ENCODE measurements around the gene PUM2.

The PUM2 gene, protein sequence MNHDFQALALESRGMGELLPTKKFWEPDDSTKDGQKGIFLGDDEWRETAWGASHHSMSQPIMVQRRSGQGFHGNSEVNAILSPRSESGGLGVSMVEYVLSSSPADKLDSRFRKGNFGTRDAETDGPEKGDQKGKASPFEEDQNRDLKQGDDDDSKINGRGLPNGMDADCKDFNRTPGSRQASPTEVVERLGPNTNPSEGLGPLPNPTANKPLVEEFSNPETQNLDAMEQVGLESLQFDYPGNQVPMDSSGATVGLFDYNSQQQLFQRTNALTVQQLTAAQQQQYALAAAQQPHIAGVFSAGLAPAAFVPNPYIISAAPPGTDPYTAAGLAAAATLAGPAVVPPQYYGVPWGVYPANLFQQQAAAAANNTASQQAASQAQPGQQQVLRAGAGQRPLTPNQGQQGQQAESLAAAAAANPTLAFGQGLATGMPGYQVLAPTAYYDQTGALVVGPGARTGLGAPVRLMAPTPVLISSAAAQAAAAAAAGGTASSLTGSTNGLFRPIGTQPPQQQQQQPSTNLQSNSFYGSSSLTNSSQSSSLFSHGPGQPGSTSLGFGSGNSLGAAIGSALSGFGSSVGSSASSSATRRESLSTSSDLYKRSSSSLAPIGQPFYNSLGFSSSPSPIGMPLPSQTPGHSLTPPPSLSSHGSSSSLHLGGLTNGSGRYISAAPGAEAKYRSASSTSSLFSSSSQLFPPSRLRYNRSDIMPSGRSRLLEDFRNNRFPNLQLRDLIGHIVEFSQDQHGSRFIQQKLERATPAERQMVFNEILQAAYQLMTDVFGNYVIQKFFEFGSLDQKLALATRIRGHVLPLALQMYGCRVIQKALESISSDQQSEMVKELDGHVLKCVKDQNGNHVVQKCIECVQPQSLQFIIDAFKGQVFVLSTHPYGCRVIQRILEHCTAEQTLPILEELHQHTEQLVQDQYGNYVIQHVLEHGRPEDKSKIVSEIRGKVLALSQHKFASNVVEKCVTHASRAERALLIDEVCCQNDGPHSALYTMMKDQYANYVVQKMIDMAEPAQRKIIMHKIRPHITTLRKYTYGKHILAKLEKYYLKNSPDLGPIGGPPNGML

DNA sequence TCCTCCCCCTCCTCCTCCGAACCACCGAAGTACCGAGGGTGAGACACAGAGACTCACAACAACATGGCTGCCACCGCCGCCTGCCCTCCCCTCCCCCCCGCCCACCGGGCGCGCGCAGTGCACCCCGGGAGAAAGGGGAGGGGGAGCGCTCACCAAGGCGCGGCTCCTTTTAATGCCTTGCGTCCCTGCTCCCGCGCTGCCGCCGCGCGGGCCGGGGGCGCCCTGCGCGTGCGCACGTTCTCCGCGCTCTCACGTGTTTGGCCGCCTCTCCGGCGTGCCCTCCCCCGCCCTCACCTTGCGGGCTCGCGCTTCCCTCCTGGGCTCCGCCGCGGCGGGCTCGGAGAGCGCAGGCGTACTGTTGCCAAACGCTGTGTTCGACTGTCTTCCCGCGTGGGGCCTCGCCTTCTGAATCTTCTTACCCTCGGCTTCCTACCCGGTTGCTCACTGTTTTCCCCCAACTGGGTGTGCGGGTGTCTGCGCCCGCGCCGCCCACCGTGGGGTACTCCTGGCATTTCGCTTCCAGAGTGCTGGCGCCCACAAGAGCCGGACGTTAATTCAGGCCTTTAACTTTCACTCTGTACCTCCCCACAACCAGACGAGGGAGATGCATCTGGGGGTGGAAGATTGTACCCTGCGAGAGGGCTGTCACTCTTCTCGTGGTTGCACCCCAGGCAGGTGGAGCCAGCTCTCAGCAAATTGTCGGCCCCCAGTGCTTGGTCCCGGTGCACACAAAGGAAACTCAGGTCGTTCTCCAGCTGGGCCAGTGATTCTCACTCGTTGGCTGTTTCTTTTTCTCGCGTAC, at the start of gene PUM2:
TSS of gene PUM2 (minus strand) at position 92 of the 802 bp plus-strand sequence. CDS start 23,484 bp downstream, outside the sequence.
- peak within 1 kb of the TSS; percentile 80 for H3K27ac Mint-ChIP-seq
- peaks cover 14% of the 10 kb centered on the region for H3K36me3 Mint-ChIP-seq (ENCODE audit: low read depth)
- peak within 1 kb of the TSS; percentile 81 for H3K4me3 Mint-ChIP-seq

DNA sequence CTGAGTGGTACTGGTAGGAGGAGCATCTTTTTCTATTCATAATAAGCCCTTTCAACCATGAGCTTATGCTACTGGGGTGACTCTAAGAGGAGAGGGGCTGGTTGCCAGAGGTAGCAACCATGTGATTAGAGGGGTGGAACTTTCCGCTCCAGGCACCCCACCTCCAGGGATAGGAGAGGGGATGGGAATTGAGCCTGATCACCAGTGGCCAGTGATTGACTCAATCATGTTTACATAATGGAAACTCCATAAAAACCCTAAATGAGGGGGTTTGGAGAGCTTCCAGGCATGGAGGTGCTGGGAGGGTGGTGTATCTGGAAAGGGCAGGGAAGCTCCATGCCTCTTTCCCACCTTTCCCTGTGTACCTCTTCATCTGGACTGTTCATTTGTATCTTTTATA, 49.7 kb upstream of the PUM2 start:
- Mint-ChIP-seq H3K4me1 (ENCODE audit: low read depth) (no peaks in the 10 kb centered on the region), H3K4me3 (no peak overlapping the region), H3K36me3 (ENCODE audit: low read depth) (no peaks in the 10 kb centered on the region), H3K9me3 (no peaks in the 10 kb centered on the region), H3K27ac (no peak overlapping the region), H3K27me3 (ENCODE audit: low read depth) (peaks cover 41% of the 10 kb centered on the region)

More for the DNA sequence above, at the start of gene PUM2:
- Mint-ChIP-seq H3K9me3 (no peaks in the 10 kb centered on the region), H3K27me3 (ENCODE audit: low read depth) (no peaks in the 10 kb centered on the region), H3K4me1 (ENCODE audit: low read depth) (peaks cover 29% of the 10 kb centered on the region)

DNA sequence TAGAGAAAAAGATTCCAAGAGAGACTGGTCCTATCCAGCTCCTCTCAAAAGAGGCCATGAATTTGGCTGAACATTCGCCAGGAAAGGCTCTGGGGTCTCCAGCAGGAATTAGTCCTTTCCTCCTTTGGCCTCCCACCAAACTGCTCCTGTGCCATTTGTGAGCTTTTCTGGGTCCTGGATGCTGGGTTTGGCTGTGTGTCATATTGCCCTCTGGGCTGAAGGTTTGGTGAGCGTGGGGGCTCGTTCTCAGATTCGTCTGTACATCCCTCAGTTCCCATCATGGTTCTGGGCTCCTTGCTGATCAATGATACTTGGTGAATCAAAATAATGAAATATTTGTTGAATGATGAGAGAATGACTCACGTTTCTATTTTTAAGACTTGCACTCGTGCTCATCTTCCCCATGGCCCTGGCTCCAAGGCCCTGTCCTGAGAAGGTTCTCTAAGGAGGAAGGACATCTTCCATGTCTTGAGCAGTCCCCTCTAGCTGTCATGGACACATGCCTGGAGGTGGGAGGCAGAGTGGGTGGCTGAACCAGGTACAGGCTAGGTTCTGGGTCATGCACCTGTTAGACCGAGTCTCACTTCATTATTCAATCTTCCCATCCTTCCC, 48.4 kb upstream of the PUM2 start:
- Mint-ChIP-seq H3K9me3 (no peaks in the 10 kb centered on the region), H3K27ac (no peak overlapping the region), H3K4me3 (no peak overlapping the region), H3K36me3 (ENCODE audit: low read depth) (no peaks in the 10 kb centered on the region), H3K4me1 (ENCODE audit: low read depth) (no peaks in the 10 kb centered on the region), H3K27me3 (ENCODE audit: low read depth) (peaks cover 34% of the 10 kb centered on the region)

DNA sequence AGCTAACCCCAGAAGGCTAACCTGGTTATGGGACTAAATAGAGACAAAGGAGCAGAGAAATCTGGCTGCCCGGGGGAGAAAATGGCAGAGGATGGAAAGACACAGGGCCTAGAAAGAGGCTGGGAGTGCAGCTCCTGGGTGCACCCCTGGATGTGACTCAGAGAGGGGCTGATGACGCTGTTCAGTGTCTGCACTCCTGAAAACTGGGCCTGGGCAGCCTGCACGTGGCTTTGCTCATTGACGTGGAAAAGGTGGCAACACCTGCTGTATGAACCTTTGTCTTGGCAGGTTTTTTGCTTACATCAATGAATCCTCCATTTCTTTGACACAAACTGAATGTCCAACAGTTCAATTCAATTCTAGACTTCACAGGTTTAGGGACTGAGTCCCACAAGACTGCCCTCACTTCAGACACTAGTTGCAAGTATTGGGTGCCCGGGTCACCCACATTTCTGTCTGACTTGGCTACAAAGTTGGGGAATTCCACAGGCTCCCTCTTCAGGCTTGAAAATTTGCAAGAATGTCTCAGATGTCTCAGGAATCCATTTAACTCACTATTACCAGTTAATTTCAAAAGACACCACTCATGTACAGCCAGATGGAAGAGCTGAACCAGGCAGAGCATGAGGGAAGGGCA, 47.3 kb upstream of the PUM2 start:
- Mint-ChIP-seq H3K27ac (no peak overlapping the region), H3K36me3 (ENCODE audit: low read depth) (no peaks in the 10 kb centered on the region), H3K9me3 (no peaks in the 10 kb centered on the region), H3K4me1 (ENCODE audit: low read depth) (no peaks in the 10 kb centered on the region), H3K4me3 (no peak overlapping the region), H3K27me3 (ENCODE audit: low read depth) (peaks cover 28% of the 10 kb centered on the region)

DNA sequence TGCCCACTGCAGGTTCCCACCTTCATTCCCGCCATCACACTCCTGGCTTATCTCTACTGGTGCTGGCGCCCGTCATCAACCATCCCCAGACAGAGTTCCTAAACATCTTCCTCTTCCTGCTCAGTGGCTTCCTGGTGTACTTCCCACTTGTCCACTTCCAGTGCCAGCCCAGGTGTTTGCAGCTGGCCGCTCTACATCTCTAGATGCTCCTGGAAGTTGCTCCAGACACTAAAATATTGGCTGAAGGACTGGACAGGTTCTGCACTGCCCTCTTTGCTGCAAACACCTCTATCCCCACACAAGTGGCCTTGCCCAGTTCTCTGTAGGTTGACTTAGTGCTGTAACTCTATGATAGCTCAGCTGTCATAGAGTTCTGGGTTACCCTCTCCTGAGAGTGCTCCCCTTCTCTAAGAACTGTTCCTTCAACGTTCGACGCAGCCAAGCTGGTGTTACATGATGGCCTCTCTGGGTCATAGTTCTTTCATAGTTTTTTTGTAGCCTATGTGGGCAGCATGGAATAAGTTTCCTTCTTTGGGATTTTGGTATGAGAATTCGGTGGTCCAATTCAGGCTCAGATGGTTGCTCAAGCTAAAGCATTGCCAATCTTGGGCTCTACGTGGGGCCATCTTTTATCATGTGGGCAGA, 45.8 kb upstream of the PUM2 start:
- H3K4me1 Mint-ChIP-seq (ENCODE audit: low read depth): no peaks in the 10 kb centered on the region
- peaks cover 26% of the 10 kb centered on the region for H3K27me3 Mint-ChIP-seq (ENCODE audit: low read depth)
- H3K4me3 Mint-ChIP-seq: no peak overlapping the region
- no peaks in the 10 kb centered on the region for H3K36me3 Mint-ChIP-seq (ENCODE audit: low read depth)
- H3K27ac Mint-ChIP-seq: no peak overlapping the region
- H3K9me3 Mint-ChIP-seq: no peaks in the 10 kb centered on the region

DNA sequence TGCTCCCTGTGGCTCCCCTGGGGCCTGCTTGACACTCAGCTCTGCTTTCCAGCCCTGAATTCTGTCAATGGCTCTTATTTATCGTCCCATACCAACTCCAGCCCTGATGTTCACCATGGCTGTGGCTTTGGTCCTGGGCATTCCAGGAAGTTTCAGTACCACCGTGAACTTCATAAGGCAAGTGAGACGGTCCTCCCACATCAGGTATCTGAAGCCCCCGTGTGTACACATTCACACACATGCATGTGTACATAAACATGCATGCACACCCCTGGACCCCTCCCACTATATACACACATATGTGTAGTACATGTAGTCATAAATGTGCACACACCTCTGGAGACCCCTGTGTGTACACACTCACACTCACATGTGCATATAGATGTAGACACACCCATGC, 43.3 kb upstream of the PUM2 start:
- Mint-ChIP-seq H3K4me3 (no peak overlapping the region), H3K27me3 (ENCODE audit: low read depth) (peaks cover 30% of the 10 kb centered on the region), H3K9me3 (no peaks in the 10 kb centered on the region), H3K27ac (no peak overlapping the region), H3K36me3 (ENCODE audit: low read depth) (no peaks in the 10 kb centered on the region), H3K4me1 (ENCODE audit: low read depth) (no peaks in the 10 kb centered on the region)

DNA sequence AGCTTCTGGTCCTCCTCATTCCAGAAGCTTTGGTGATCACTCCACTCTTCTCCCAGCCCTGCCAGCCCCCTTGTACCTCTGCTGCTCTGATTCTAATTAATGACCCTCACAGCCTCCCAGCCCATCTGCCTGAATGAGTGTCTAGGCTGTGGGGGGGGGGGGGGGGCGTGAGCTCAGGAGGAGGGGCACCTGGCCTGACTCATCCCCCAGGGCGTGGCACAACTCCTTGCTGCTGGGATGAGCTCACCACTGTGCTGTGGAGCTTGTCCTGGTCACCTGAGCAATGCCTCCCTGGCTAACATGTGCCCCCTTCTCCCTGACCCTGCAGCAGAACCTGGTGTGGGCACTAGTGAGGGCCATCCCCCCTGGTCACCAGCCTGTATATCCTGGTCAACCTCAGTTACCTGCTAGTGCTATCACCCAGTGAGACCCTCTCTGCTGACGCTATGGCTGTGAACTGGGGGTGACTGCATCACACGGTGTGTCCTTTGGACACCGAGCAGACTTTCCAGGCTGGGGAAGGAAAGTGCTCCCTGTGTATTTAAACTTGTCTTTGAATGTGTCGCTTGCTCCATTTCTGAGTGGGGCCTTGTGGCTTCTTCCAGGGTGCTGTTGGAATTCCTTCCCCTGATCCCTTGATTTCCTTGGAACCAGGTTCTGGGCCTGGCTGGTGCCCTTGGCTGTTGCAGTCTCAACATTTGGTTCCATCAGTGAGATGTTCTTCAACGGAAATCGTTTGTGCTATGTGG, 41.5 kb upstream of the PUM2 start:
- H3K27me3 Mint-ChIP-seq (ENCODE audit: low read depth): peaks cover 16% of the 10 kb centered on the region
- no peaks in the 10 kb centered on the region for H3K9me3 Mint-ChIP-seq
- H3K27ac Mint-ChIP-seq: no peak overlapping the region
- H3K4me3 Mint-ChIP-seq: no peak overlapping the region
- H3K4me1 Mint-ChIP-seq (ENCODE audit: low read depth): no peaks in the 10 kb centered on the region
- H3K36me3 Mint-ChIP-seq (ENCODE audit: low read depth): no peaks in the 10 kb centered on the region

DNA sequence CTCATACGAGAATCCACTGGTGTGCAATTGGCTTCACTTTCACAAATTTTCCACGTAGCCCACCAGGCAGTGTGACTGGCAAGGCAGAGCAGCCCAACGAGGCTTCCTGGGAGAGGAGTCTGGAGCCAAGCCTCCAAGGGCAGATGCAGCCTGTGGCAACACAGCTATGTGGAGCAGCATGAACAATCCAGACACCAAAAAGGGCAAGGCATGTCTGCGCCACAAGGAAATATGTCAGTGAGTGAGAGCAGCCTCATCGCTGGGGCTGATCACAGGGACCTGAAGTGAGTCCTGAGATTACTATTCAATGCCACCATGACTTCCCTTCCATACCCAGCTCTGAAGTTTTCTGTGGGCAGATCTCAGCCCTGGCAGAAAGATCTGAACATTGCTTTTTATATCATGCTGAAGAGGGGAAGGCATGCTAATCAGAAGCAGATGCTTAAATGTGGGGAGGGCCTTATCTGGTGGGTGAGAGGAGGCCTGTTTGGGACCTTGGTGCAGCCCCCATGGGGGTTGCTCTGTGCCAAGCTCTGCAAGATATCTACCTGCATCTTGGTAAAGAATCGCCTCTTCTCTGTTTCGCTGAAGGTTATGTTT, 40.0 kb upstream of the PUM2 start:
- Mint-ChIP-seq H3K4me3 (no peak overlapping the region), H3K27ac (no peak overlapping the region), H3K36me3 (ENCODE audit: low read depth) (no peaks in the 10 kb centered on the region), H3K27me3 (ENCODE audit: low read depth) (peaks cover 11% of the 10 kb centered on the region), H3K9me3 (no peaks in the 10 kb centered on the region), H3K4me1 (ENCODE audit: low read depth) (peaks cover 10% of the 10 kb centered on the region)

DNA sequence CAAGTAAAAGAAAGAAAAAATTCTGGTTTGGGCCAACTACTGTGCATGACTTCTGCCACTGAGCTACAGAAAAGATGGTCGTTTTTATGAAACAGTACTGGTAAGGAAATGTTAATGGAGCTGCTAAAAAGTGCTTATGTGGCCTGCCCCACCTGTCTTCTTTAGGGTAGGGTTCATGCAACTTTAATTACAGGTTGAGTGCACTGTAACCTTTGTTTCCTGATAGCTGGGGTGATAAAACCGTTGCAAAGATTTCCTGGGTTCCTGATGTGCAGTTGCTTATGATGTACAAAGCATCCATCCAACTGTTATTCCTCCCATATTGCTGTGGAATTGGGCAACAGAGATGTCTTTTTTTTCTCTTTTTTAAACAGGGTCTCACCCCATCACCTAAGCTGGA, 34.3 kb upstream of the PUM2 start:
- no peaks in the 10 kb centered on the region for H3K9me3 Mint-ChIP-seq
- peaks cover 14% of the 10 kb centered on the region for H3K4me1 Mint-ChIP-seq (ENCODE audit: low read depth)
- H3K4me3 Mint-ChIP-seq: no peak overlapping the region
- H3K36me3 Mint-ChIP-seq (ENCODE audit: low read depth): no peaks in the 10 kb centered on the region
- no peak overlapping the region for H3K27ac Mint-ChIP-seq
- H3K27me3 Mint-ChIP-seq (ENCODE audit: low read depth): peaks cover 4% of the 10 kb centered on the region

DNA sequence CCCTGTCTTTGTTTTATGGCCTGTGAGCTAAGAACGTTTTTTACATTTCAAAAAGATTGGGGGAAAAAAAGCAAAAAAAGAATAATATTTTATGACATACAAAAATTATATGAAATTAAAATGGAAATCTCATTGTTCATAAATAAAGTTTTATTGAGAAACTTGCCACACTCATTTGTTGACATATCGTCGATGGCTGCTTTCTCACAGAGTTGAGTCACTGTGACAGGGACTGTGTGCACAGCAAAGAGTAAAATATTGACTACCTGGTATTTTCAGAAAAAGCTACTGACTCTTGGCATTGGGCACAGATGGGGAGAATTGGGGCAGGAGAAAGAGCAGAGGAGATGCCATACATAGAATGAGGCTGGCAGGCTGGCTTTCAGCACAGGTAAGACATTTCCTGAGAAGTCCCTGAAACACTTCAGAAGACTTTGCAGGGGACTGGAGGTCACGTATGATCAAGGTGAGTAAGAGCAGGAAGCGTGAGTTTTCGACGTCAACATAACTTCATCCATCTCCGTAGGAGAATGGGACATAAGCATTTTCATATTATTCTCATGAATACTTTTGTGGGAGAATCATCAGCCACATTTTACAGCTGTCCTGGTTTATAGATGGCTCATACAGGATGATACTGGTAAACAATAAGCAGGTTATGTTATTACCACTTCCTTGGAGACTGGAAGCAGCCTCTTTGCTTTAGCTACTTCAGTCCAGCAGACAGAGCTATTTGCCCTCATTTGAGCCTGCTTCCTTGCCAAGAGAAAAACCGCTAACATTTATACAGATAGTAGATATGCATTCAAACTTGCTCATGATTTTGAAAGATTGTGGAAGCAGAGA, 32.5 kb upstream of the PUM2 start:
- peak overlapping the region; percentile 33 for H3K27ac Mint-ChIP-seq
- H3K9me3 Mint-ChIP-seq: no peaks in the 10 kb centered on the region
- H3K27me3 Mint-ChIP-seq (ENCODE audit: low read depth): no peaks in the 10 kb centered on the region
- peaks cover 14% of the 10 kb centered on the region for H3K4me1 Mint-ChIP-seq (ENCODE audit: low read depth)
- no peak overlapping the region for H3K4me3 Mint-ChIP-seq
- no peaks in the 10 kb centered on the region for H3K36me3 Mint-ChIP-seq (ENCODE audit: low read depth)

DNA sequence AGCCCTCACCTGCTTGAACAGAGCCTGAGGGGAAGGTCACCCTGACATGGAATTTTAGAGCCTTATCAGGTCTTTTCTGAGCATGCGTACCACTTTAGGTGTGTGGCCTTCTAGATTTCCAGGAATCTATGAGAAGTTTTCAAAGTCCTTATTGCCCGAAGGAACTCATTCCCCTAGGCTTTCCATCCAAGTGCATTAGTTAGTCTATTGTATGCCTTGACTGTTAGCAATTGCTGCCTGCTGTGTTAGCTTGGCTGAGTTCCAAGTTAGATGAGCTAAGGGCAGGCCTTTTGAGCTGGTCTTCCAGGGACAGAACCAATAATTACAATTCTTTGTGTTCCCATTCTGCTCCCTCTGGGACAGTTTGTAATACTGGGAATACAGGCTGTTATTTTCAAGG, 30.8 kb upstream of the PUM2 start:
- Mint-ChIP-seq H3K27ac (no peak overlapping the region), H3K27me3 (ENCODE audit: low read depth) (peaks cover 2% of the 10 kb centered on the region)

More for the DNA sequence above, 30.8 kb upstream of the PUM2 start:
- no peak overlapping the region for H3K4me3 Mint-ChIP-seq
- peaks cover 11% of the 10 kb centered on the region for H3K4me1 Mint-ChIP-seq (ENCODE audit: low read depth)
- no peaks in the 10 kb centered on the region for H3K9me3 Mint-ChIP-seq
- no peaks in the 10 kb centered on the region for H3K36me3 Mint-ChIP-seq (ENCODE audit: low read depth)

All from T-helper 1 cell treated with Interleukin-12 subunit alpha and Interleukin-12 subunit beta and Interleukin-4 antibody, amounts not matched to agents 30 μg/mL and 1 μg/mL, for 36 hours (primary cell).